Left ventricle myocardium inferior (tissue), 1 donor: ENCODE measurements around the gene BNIP5. TPM values are rescaled to one million over a fixed set of nuclear protein-coding genes. Genes with fewer than 3 reads are reported as not detected.

Source experiments
- DNase-seq: peaks from one replicate; pipeline ENCODE4 v3.0.0-alpha.2; 2020
- H3K27ac ChIP-seq: fragments of 200-600 bp; replicated peaks from 2 replicates; pipeline ENCODE4 v1.8.0; 2021
- H3K27me3 ChIP-seq: fragments of 200-600 bp; 2 replicates; pipeline ENCODE4 v1.8.0; 2021; ENCODE audit warnings: low read depth
- H3K36me3 ChIP-seq: fragments of 200-600 bp; 2 replicates; pipeline ENCODE4 v1.8.0; 2021
- H3K4me1 ChIP-seq: fragments of 200-600 bp; 2 replicates; pipeline ENCODE4 v1.8.0; 2021
- H3K4me3 ChIP-seq: fragments of 200-600 bp; 2 replicates; pipeline ENCODE4 v1.8.0; 2021; ENCODE audit warnings: mild to moderate bottlenecking, moderate library complexity
- H3K9me3 ChIP-seq: fragments of 200-600 bp; replicated peaks from 2 replicates; pipeline ENCODE4 v1.8.0; 2021
- intact Hi-C: fragments of 100-400 bp; cut with micrococcal nuclease; formaldehyde crosslinking; loops from one replicate; pipeline ENCODE4 v1.11.0; 2022
- total RNA-seq: library from RNA; stranded (reverse); fragmentation: NEBNext Ultra II Directional; extraction: Animal tissue kit (Norgen Biotek cat#: 25700); gene quantifications from one replicate; pipeline ENCODE4 v1.2.1, GENCODE V29; 2021
- TF ChIP-seq, protein P1 (sequence below): fragments of 200-600 bp; IDR thresholded peaks from 2 replicates; pipeline ENCODE4 v1.8.0; 2021; ENCODE audit warnings: antibody characterized with exemption, mild to moderate bottlenecking, borderline replicate concordance
- donor health status: DM: no; HTN: yes; CAD: no; lungs with severe emphysema.

BNIP5 gene
- total RNA-seq, 1 donor from 2014 or later, result not detected

DNA sequence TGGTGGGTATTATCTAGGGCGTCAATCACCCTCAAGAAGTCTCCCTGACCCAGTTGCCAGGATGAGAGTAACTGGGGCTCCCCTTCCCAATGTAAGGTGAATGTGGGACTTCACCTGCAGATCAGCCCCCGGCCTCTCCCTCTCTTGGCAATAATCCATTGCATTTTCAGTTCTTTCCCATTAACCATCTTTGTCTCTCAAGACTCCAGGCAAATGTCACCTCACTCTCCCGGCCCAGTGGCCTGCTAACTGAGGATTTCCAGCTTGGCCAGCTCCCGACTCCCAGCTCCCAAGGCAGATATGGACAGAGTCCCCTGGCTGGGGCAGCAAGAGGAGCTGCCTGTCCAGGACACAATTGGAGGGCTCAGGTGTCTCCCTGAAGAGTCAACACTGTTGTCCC lies 43.5 kb upstream of the BNIP5 start:
- Histone ChIP-seq H3K36me3 (no peaks in the 10 kb centered on the region), H3K27me3 (peaks cover 14% of the 10 kb centered on the region), H3K9me3 (no peaks in the 10 kb centered on the region), H3K4me3 (no peak overlapping the region), H3K4me1 (no peaks in the 10 kb centered on the region), H3K27ac (no peak overlapping the region)
- no peak for DNase-seq
- intact Hi-C loops, result no loop called here
- TF ChIP-seq, protein P1, sequence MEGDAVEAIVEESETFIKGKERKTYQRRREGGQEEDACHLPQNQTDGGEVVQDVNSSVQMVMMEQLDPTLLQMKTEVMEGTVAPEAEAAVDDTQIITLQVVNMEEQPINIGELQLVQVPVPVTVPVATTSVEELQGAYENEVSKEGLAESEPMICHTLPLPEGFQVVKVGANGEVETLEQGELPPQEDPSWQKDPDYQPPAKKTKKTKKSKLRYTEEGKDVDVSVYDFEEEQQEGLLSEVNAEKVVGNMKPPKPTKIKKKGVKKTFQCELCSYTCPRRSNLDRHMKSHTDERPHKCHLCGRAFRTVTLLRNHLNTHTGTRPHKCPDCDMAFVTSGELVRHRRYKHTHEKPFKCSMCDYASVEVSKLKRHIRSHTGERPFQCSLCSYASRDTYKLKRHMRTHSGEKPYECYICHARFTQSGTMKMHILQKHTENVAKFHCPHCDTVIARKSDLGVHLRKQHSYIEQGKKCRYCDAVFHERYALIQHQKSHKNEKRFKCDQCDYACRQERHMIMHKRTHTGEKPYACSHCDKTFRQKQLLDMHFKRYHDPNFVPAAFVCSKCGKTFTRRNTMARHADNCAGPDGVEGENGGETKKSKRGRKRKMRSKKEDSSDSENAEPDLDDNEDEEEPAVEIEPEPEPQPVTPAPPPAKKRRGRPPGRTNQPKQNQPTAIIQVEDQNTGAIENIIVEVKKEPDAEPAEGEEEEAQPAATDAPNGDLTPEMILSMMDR, result no peak

DNA sequence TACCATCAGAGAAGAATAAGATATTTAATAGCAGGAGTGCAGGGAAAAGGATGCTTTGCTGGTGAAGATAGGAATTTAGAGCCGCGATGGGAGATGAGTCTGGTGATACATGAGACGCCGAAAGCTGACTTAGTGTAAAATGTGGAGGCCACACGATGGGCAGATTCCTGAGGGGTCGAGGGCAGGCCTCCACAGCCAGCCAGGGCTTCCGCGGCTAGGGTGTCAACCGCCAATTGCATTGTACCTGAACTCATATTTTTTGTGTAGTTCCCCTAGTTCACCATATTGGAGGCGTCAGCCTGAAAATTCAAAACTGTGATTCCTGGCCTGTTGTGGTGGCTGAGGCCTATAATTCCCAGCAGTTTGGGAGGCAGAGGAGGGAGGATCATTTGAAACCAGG lies 42.2 kb upstream of the BNIP5 start:
- DNase-seq, result no peak
- Histone ChIP-seq H3K27me3 (peaks cover 5% of the 10 kb centered on the region), H3K4me1 (no peaks in the 10 kb centered on the region), H3K4me3 (no peak overlapping the region), H3K9me3 (no peaks in the 10 kb centered on the region), H3K36me3 (no peaks in the 10 kb centered on the region), H3K27ac (no peak overlapping the region)
- TF ChIP-seq, protein P1, result no peak
- intact Hi-C loops, result no loop called here

DNA sequence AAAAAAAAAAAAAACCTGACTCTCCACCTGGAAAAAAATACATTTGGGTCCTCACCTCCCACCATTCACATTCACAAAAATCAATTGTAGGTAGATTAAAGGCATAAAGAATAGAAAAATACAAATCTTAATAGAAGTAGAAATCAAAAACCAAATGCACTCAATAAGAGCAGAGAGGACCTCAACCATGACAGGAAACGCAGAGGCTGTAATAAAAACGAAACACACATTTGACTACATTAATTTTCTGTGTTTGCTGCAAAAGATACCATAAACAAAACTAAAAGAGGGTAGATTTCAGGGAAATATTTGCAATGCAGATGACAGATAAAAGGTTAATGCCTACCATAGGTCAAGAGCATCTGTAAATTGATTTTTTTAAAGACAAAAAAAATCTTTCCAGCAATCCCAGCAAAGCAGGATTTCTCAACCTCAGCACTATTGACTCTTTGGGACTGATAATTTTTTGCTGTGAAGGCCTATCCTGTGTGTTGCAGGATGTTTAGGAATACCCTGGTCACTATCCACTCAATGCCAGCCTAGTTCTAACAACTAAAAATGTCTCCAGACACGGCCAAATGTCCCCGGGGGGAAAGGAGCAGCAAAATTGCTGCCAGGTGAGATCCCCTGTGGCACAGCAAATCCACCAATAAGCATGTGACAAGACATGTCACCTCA lies 41.7 kb upstream of the BNIP5 start:
- no peaks in the 10 kb centered on the region for H3K9me3 ChIP-seq
- H3K36me3 ChIP-seq, result no peaks in the 10 kb centered on the region
- peaks cover 10% of the 10 kb centered on the region for H3K27me3 ChIP-seq
- DNase-seq, result no peak
- no peak overlapping the region for H3K27ac ChIP-seq
- H3K4me3 ChIP-seq, result no peak overlapping the region
- no peaks in the 10 kb centered on the region for H3K4me1 ChIP-seq
- TF ChIP-seq, protein P1, result no peak
- intact Hi-C loops, result no loop called here

DNA sequence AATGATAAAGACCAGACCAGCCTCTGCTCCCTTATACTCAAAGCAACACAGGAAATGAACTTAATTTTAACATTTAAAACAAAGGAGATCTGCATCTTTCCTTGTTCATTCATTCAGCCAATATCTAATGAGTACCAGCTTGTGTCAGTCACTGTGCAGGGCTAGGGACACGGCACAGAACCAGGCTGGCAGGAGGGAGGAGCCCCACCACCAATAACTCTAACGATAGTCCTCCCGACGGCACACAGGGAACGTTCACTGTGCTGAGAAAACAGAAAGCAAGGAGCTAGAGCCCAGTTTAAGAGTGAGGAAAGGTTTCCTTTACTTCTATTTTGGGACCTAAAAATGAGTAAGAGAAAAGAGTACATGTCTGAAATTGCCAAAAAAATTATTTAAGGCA lies 40.9 kb upstream of the BNIP5 start:
- no peaks in the 10 kb centered on the region for H3K4me1 ChIP-seq
- intact Hi-C loops, result no loop called here
- no peaks in the 10 kb centered on the region for H3K36me3 ChIP-seq
- DNase-seq, result no peak
- no peak overlapping the region for H3K4me3 ChIP-seq
- TF ChIP-seq, protein P1, result no peak
- H3K9me3 ChIP-seq, result no peaks in the 10 kb centered on the region
- H3K27ac ChIP-seq, result no peak overlapping the region
- H3K27me3 ChIP-seq, result peaks cover 17% of the 10 kb centered on the region

DNA sequence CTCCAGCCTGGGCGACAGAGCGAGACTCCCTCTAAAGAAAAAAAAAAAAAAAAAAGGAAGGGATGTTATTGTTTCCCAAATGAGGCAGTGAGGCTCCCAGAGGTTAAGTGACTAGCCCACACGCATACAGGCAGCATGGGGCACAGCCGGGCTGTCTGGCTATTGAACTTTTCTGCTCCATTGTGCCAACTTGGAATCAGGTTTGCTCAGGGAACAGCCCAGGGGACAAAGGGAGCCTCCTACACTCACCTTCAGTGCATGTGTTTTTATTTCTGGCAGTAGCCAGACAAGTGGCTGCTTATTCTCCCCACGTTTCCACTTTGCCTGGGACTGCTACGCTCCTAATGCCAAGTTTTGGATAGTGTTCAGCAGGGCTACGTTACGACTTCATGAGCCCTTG lies 40.1 kb upstream of the BNIP5 start:
- DNase-seq, result no peak
- TF ChIP-seq, protein P1, result no peak
- Histone ChIP-seq H3K9me3 (no peaks in the 10 kb centered on the region), H3K27ac (no peak overlapping the region), H3K4me3 (no peak overlapping the region), H3K27me3 (peaks cover 23% of the 10 kb centered on the region), H3K36me3 (no peaks in the 10 kb centered on the region), H3K4me1 (no peaks in the 10 kb centered on the region)
- intact Hi-C loops, result no loop called here
